ENCODE results near the gene NOL9. TPM values are rescaled to one million over a fixed set of nuclear protein-coding genes. Genes with fewer than 3 reads are reported as not detected.

Gene NOL9
- total and polyA plus RNA-seq, 2 of the 13 experiments (the other 11 are each of a cell fraction or from before 2014, with no cell fraction given): 18.0 to 24.7 TPM

- Histone ChIP-seq H3K36me3 (replicated peaks in 1 of 2; ENCODE audit: control insufficient read depth in 1 of 2, insufficient read depth in 2 of 2, low read length in 2 of 2) (no peaks in the 10 kb centered on the region), H3K9ac (ENCODE audit: insufficient read depth, low read depth, low read length) (peak within 1 kb of the TSS; percentile 76), H2AFZ (ENCODE audit: low read length) (no peak within 1 kb of the TSS), H3K27ac (ENCODE audit: extremely low read length, insufficient read depth, low read length) (peak within 1 kb of the TSS; percentile 59), H3K9me3 (ENCODE audit: low read length) (no peaks in the 10 kb centered on the region), H3K4me1 (ENCODE audit: insufficient read depth, low read length) (peaks cover 47% of the 10 kb centered on the region), H3K27me3 (ENCODE audit: control insufficient read depth in 1 of 2, insufficient read depth in 2 of 2, low read length in 2 of 2) (no peaks in the 10 kb centered on the region; a peak in 1 of 5 replicates), H3K4me2 (ENCODE audit: low read depth, low read length) (peak within 1 kb of the TSS; percentile 97), H3K79me2 (ENCODE audit: insufficient read depth, low read length) (no peaks in the 10 kb centered on the region), H4K20me1 (ENCODE audit: insufficient read depth, low read length) (no peaks in the 10 kb centered on the region), H3K4me3 (replicated peaks in 1 of 3; ENCODE audit: insufficient read depth in 1 of 3, low read depth in 2 of 3, low read length in 3 of 3) (peak within 1 kb of the TSS; percentile 88 to 99 (median 89))
- WGBS (ENCODE audit: low lambda C conversion rate): 13% methylated on average over 6 of the region's 6 CpGs
- peak; percentile 59 for DNase-seq (ENCODE audit: low spot score)
- intact Hi-C loops (cut with micrococcal nuclease; ENCODE audit: unreplicated experiment): no loop called here
- ChIA-PET CTCF (ENCODE audit: low intra/inter-chr PET ratio, low total read pairs) (no interaction called here), POLR2A (interaction anchor here (1.0 to 2.9 kb wide), 5 partner anchors 8 to 155 kb away, joined by 3 to 13 read pairs (median 5); partner anchors contain the start of genes NOL9 and TAS1R1)
- no TSS peak for BruUV-seq (replicated peaks)
- in situ Hi-C loops (cut with HindIII; ENCODE audit: extremely low pct_ligation_motif_present, low pct_unique_long_range_greater_than_20kb): loop anchor here (25.0 kb wide), 1 partner anchor 721 kb away; no protein-coding TSS in a partner anchor
- FAIRE-seq: peak; percentile 43
- ATAC-seq: peak; percentile 4; the same call in 2 of the 3 replicates
- 0 out of 2 replicates have a peak, but pooled peaks have one; percentile 35 for TF ChIP-seq ZMYM3 (CRISPR knock-in tag; IDR thresholded peaks at IDR 0.05)
- TF ChIP-seq SAFB2 (CRISPR knock-in tag; IDR thresholded peaks at IDR 0.05; ENCODE audit: borderline replicate concordance, low read depth): no peak
- no peak for TF ChIP-seq ZNF569 (CRISPR knock-in tag; IDR thresholded peaks at IDR 0.05; ENCODE audit: borderline replicate concordance)
- TF ChIP-seq ZNF781 (CRISPR knock-in tag; IDR thresholded peaks at IDR 0.05; ENCODE audit: borderline replicate concordance, not compliant biosample characterization): no peak
- peak; percentile 32 for TF ChIP-seq XRCC5 (optimal IDR thresholded peaks at IDR 0.05; ENCODE audit: low read length)
- no peak for TF ChIP-seq ELK4 (CRISPR knock-in tag; IDR thresholded peaks at IDR 0.05; ENCODE audit: borderline replicate concordance)
- no peak for TF ChIP-seq ZSCAN21 (CRISPR knock-in tag; IDR thresholded peaks at IDR 0.05; ENCODE audit: borderline replicate concordance)
- TF ChIP-seq ATF3 (CRISPR knock-in tag; IDR thresholded peaks at IDR 0.05): 0 out of 2 replicates have a peak, but pooled peaks have one; percentile 15
- TF ChIP-seq MLXIP (CRISPR knock-in tag; IDR thresholded peaks at IDR 0.05; ENCODE audit: borderline replicate concordance): no peak
- TF ChIP-seq CHCHD3 (CRISPR knock-in tag; IDR thresholded peaks at IDR 0.05): no peak
- 0 out of 2 replicates have a peak, but pooled peaks have one; percentile 21 for TF ChIP-seq KDM1A (CRISPR knock-in tag; IDR thresholded peaks at IDR 0.05)
- TF ChIP-seq BRF2 (CRISPR knock-in tag; IDR thresholded peaks at IDR 0.05): no peak
- no peak for TF ChIP-seq ZNF670 (CRISPR knock-in tag; IDR thresholded peaks at IDR 0.05; ENCODE audit: borderline replicate concordance)
- TF ChIP-seq ZNF143 (CRISPR knock-in tag; IDR thresholded peaks at IDR 0.05): no peak
These were observed 62.8 kb downstream of the NOL9 start, which contains the start of gene PLEKHG5 for GRCh38 chr1:6491480-6491962. TSS of gene PLEKHG5 (minus strand) at chr1:6491667. CDS start at chr1:6477571, 14,096 bp downstream.
